NOMO-1 treated with DMSO at 0.1 percent for 48 hours (cell line): Measurements from ENCODE around the gene ZIM2.
"Not testable (repeated sequence)": the region's sequence is repeated elsewhere in the genome, so short reads cannot be mapped to it uniquely, and the experiment has no call there.

Experiments used
- DNase-seq: peaks from one replicate; lab custom pipeline; 2025; ENCODE audit not compliant: unreplicated experiment; lab: John Stamatoyannopoulos, UW

ZIM2 gene

DNA sequence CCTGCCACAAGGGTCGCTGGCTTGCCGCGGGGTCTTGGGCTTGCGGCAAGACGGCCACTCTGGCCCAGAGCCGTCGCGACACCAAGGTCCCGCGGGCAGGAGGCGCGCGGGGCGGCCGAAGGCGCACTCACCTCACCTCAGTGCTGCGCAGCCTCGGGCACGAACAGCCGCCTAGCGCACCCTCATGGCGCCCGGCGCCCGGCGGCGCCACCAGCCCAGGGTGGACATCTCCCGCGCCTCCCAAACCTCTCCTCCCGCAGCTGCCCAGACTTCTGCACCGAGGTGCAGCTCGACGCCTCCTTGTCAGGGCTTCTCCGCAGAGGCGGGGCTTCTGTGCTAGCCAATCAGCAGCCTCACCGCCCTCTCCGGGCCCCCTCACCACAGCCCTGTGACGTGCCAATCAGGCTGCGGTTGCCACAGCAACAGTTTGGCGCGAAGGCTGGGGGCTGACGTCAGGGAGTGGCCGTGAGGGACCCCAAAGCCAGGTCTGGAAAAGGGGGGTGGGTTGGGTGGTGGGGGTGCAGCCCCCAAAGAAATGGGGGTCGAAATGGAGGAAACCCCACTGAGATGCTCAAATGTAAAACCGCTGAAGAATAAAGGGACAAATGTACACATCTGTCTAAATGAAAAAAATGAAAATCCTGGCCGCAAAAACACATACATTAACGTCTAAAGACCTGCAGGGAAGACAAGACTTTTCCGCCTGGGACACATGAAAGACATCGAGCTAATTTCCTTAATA is at the start of gene ZIM2, which contains the start of gene PEG3:
Gene ZIM2, minus strand, starts transcription at position 276 of the 742 bp plus-strand sequence. CDS start 16,449 bp downstream, outside the sequence.
Gene PEG3, minus strand, starts transcription at position 276 of the 742 bp plus-strand sequence. CDS start 16,071 bp downstream, outside the sequence.
- DNase-seq = no peak

- DNase-seq = no peak
These were observed 44.9 kb upstream of the ZIM2 start for GRCh38 chr19:56885173-56885985.

DNA sequence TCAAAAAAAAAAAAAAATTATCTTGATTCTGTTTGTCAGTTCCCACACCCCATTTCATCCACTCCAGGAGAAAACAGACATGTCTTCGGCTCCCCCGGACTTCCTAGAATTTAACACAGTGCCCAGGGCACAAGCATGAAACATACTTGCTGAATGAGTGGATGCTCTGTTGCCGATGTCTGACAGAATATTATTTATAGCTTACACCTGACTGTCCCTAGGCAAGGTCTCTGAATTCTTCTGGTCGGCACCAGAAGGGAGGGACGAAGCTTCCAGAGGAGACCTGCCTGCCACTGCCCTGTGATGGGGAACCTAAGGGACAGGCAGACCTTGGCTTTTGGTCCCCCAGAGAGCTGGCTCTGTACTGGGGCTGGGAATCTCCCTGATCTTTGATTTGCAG is 43.9 kb upstream of the ZIM2 start:
- no peak for DNase-seq

GRCh38 chr19:56880592-56881190 is 40.2 kb upstream of the ZIM2 start:
- DNase-seq = no peak

DNA sequence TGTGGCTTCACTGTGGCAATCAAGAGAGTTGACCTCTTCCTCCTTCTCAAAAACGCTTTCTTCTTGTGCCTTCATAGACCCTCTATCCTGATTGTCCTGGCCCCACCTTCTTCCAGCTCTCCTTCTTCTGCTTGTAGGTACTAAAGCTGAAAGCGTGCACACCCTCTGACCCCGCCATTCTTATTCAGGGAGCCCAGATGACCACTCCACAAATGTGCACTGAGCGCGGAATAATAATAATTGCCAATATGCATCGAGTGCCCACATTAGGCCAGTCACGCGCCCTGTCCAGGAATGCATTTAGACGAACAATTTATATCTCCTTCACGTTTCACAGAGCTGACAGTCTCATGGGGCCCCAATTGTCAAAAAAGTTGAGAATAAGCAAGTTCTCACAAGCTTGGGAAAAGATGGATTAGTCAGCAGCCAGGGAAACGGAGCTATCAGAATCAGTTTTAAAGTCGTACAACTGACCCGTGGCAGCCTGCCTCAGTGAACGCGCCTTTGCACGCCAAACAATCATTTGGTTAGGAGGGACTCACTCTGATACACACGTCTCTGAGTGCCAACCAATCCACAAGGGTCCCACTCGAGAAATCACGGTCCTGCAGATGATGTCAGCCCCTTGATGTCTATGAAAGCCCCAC is 36.7 kb upstream of the ZIM2 start:
- no peak for DNase-seq

- no peak for DNase-seq
These were observed 35.2 kb upstream of the ZIM2 start for GRCh38 chr19:56875717-56876116.

DNA sequence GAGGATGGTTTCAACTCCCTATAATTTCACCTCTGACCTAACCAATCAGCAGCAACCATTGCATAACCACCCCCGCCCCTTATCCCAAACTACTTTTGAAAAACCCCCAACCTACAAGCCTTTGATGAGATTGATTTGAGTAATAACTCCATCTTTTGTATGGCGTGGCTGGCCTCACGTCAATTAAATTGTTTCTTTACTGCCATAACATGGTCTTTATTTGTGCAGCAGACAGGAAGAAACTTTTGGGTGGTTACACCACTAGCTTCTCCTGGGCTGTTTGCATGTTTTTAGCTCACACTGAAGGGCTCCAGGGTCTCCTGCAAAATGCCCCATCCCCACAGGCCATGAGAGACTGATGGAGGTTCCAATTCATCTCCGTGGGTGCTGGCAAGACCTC is 34.0 kb upstream of the ZIM2 start:
- DNase-seq = no peak

DNA sequence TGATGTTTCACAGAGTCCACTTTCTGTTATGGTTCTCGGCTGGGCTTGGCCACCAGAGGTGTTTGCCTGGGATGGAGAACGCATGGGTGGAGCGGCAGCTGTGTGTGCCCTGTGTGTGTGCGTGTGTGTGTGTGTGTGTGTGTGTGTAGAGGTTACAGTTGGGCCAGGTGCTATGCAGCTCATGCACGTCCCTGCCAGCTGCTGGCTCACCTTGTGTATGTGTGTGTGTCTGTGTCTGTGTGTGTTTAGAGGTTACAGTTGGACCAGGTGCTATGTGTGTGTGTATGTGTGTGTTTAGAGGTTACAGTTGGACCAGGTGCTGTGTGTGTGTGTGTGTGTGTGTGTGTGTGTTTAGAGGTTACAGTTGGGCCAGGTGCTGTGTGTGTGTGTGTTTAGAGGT is 33.0 kb upstream of the ZIM2 start:
- no peak for DNase-seq

- no peak for DNase-seq
These were observed 29.4 kb upstream of the ZIM2 start for GRCh38 chr19:56869886-56870285.

- no peak for DNase-seq
These were observed 27.9 kb upstream of the ZIM2 start for GRCh38 chr19:56868446-56868845.

DNA sequence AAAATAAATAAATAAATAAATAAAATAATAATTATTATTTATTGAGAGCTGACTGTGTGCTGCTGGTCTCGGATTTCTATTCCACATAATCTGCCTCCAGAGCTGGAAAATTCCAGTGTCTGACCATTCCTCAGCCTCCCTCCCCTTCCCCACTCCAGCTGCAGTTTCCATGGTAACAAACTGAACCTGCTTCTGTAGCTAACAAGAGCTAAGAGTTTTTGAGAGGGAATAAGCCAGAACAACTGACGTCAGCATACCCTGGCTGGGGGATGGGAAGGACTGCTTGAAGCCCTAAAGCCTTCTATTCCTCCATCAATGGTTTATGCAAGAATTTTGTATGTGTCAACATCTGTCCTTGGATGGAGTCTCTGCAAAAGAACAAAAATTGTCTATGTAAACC is 26.0 kb upstream of the ZIM2 start:
- no peak for DNase-seq

DNA sequence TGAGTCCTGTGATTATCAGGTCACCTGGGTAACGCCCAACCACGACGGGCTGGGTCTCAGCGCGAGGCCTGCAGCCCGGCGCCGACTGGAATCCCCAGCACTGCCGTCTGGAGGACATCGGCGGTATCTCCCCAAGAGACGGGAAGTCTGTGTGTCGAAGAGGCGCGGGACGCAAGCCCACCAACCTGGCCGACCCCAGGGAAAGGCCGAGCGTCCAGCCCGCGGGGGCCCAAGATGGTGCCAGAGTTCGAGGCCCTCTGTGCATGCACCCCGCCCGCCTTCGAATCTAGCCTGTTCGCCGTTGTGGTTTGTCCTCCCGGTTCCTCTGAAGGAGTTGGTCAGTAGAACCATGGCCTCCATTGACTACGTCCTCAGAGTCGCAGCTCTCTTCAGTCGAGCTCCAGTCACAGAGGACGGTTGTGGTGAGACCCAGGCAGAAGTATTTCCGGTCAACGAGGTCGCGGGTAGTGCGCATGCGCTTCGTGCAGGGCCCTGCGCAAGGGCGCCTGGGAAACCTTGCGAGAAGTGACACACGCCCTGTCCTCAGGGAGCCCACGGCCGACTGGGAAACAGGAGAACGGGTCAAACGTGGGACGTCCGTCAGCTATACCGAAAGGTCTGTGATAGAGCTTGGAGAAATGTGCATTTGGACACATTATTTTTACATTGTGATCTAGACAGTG is 24.1 kb upstream of the ZIM2 start:
- DNase-seq = no peak

DNA sequence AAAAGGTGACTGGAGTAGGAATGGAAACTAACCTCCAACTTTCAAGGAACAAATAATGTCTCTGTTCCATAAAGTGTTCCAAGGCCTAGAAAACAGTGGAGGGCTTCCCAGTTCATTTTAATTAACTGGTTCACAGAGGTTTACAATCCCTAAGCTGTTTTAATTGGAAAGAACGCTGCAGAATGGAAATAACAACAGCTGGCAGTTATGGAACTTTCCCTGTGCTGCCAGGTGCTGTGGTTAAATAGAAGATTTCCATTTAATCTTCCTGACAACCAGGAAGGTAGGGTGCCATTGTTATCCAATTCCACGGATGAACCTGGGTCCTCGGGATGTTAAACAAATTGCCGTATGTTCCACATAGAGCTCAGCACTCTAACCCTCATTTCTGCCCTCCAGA is 22.2 kb upstream of the ZIM2 start:
- no peak for DNase-seq

GRCh38 chr19:56860409-56860808 is 19.9 kb upstream of the ZIM2 start:
- DNase-seq = not testable (repeated sequence)

DNA sequence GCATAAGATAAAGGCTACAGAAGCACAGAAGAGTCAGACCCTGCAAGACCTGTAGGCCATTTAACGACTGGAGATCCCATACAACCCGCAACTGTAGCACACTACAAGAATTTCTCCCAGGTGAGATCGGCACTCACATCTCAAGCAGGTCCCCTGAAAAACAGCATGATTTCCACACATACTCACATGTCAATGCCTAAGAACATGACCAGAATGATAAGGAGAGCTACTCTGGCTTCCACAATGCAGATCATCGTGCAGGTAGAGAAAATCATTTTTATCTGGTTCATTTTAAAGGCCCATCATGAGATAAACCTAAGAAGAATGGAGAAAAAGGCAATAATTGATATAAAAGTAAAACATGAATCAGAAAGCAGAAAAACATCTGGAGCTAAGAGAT is 17.5 kb upstream of the ZIM2 start:
- no peak for DNase-seq

DNA sequence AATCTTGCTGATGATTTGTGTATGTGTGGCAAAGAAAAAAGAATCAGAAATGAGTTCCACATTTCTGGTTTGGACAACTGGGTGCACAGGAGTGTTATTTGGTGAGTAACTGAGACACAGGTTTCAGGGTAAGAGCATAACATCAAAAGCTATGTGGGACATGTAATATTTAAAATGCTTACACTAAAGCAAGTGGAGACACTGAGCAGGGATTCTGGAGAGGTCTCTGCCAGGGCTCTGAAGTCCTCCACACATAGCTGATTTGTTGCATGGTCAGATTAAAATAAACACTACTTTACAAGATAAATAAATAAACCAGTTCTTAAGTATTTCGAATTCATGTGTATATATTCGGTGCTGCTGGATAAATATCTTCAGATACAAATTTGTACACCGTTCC is 16.3 kb upstream of the ZIM2 start:
- no peak for DNase-seq

GRCh38 chr19:56852361-56852760 is 11.8 kb upstream of the ZIM2 start:
- DNase-seq = not testable (repeated sequence)

DNA sequence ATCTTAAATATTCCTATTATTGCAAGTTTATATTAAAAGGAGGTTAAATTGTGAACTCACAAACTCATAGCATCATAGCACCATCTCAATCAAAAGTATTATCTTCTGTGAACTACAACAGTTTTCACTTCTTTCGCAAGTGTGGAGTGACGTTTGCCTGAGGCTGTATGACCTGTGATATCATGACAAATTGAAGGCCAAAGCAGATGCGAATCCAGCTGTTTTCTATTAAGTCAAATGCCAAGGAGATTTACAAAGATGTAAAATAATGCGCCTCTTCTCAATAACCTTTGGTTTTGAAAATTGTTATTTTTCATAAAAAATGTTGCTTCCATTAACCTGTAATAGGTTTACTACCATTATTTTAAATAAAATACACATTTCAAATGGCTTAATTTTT is 7.6 kb upstream of the ZIM2 start:
- DNase-seq = no peak

- DNase-seq = no peak
These were observed 1.9 kb upstream of the ZIM2 start for GRCh38 chr19:56842412-56842811.

GRCh38 chr19:56841193-56841543 is 642 bp upstream of the ZIM2 start:
- DNase-seq = no peak
